ENCODE results near the gene SLC2A3.

DNA sequence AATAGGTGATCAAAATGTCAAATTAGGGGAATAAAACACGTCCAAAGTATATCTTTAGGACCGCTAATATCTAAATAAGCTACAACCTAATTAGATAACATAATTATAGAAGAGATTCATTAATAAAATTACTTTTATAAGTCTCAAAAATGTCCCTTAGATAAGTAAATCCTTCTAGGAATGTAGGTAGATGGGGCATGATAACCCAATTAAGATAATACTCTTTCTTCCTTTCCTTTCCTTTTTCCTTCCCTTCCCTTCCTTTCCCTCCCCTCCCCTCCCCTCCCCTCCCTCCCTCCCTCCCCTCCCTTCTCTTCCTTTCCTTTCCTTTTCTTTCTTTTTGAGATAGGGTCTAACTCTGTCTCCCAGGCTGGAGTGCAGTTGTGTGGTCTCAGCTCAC lies 11.0 kb upstream of the SLC2A3 start:
- TF ChIP-seq POLR2A (IDR thresholded peaks at IDR 0.05), result no peak
- TF ChIP-seq, protein P1, sequence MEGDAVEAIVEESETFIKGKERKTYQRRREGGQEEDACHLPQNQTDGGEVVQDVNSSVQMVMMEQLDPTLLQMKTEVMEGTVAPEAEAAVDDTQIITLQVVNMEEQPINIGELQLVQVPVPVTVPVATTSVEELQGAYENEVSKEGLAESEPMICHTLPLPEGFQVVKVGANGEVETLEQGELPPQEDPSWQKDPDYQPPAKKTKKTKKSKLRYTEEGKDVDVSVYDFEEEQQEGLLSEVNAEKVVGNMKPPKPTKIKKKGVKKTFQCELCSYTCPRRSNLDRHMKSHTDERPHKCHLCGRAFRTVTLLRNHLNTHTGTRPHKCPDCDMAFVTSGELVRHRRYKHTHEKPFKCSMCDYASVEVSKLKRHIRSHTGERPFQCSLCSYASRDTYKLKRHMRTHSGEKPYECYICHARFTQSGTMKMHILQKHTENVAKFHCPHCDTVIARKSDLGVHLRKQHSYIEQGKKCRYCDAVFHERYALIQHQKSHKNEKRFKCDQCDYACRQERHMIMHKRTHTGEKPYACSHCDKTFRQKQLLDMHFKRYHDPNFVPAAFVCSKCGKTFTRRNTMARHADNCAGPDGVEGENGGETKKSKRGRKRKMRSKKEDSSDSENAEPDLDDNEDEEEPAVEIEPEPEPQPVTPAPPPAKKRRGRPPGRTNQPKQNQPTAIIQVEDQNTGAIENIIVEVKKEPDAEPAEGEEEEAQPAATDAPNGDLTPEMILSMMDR (IDR thresholded peaks at IDR 0.05), result no peak
